ENCODE measurements around the gene CMPK2.

DNA sequence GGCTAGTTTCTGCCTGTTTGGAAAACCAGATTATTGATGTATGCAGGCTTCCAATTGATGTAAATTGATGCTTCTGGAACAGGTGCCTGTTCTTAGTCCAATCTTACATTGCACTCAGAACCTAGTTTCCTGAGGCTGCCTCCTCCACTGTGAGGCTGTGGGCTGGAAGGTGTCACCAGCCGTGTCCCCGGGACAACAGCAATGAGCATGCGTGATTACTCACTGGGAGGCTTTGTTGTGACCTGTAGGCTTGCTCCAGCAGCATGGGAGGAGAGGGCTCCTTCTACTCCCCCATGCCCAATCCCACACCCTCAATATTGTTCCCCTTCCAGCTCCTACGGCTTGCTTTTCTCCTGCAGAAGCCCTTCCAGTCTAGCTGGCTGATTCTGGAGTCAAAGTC is 23.0 kb upstream of the CMPK2 start:
- TF ChIP-seq, protein P1, sequence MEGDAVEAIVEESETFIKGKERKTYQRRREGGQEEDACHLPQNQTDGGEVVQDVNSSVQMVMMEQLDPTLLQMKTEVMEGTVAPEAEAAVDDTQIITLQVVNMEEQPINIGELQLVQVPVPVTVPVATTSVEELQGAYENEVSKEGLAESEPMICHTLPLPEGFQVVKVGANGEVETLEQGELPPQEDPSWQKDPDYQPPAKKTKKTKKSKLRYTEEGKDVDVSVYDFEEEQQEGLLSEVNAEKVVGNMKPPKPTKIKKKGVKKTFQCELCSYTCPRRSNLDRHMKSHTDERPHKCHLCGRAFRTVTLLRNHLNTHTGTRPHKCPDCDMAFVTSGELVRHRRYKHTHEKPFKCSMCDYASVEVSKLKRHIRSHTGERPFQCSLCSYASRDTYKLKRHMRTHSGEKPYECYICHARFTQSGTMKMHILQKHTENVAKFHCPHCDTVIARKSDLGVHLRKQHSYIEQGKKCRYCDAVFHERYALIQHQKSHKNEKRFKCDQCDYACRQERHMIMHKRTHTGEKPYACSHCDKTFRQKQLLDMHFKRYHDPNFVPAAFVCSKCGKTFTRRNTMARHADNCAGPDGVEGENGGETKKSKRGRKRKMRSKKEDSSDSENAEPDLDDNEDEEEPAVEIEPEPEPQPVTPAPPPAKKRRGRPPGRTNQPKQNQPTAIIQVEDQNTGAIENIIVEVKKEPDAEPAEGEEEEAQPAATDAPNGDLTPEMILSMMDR (IDR thresholded peaks at IDR 0.05; ENCODE audit: borderline replicate concordance, extremely low read depth, low read length, poor library complexity, severe bottlenecking) = no peak
- TF ChIP-seq EZH2 (IDR thresholded peaks at IDR 0.05; ENCODE audit: borderline replicate concordance, low read depth, low read length, severe bottlenecking) = no peak
